GM18861 (cell line): ENCODE results near the gene MALT1.
A peak's percentile ranks its signal among the peaks of the same experiment; 100 is the strongest.
"Not testable (repeated sequence)": the region's sequence is repeated elsewhere in the genome, so short reads cannot be mapped to it uniquely, and the experiment has no call there.

Experiments
- ATAC-seq: cut with Tn5 transposase; IDR thresholded peaks from one replicate; pipeline ENCODE4 v1.9.1; 2021; ENCODE audit not compliant: unreplicated experiment

Gene MALT1

DNA sequence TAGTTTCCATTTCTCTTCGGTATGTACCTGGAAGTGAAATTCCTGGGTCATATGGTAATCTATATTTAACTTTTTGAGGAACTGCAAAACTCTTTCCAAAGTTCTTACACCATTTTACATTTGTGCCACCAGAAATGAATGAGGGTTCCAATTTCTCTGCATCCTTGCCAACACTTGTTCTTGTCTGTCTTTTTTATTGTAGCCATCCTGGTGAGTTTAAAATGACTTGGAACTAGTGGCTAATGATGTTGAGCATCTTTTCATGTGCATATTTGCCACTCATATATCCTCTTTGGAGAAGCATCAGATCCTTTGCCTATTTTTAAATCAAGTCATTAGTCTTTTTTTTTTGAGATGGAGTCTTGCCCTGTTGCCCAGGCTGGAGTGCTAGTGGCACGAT lies 59.4 kb downstream of the MALT1 start:
- no peak for ATAC-seq

GRCh38 chr18:58732471-58732870 lies 61.2 kb downstream of the MALT1 start:
- no peak for ATAC-seq

GRCh38 chr18:58733866-58734265 lies 62.6 kb downstream of the MALT1 start:
- ATAC-seq, result no peak

DNA sequence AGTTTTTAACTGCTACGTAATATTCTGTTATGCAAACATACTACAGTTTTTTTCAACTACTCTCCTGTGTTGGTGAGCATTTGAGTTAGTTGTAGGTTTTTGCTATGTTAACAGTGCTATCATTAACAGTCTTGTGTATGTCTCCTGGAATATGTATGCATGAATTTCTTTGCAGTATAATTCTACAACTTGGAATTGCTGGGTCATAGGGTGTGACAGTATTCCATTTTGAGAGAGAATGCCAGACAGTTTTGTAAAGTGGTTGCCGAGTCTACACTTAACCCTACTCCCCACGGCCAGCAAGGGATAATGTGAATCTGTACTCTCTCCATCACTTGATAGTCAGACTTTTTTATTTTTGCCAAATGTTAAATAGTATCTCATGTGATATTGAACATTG lies 67.1 kb downstream of the MALT1 start:
- ATAC-seq, result no peak

DNA sequence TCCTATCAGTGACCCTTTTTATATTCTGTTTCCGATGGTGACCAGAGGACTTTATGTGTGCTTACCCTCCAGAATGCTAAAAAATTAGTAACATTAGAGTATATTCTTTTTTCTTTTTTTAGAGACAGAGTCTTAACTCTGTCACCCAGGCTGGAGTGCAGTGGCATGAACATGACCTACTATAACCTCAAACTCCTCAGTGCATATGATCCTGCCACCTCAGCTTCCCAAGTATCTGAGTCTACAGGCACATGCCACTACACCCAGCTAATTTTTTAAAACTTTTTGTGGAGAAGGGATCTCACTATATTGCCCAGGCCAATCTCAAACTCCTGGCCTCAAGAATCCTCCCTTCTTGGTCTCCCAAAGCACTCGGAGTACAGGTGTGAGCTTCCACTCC lies 74.6 kb downstream of the MALT1 start:
- no peak for ATAC-seq

GRCh38 chr18:58748899-58749595 lies 77.8 kb downstream of the MALT1 start:
- ATAC-seq, result no peak

DNA sequence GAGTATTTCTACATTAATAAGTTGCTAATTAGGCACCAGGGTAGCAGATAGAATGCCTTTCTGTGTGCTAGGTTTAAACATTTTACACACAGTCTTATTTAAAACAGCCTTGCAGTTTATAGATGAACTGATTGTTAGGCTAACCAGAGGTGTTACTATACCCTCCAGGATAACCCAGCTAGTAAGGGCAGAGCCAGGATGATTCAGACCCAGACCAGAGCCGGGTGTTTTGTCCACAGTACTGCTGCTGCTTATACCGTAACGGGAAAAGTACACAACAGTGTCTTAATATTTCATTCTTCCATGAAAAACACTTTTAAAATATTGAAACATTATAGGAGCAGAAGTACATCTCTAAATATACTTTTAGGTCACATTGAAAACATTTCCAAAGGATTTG lies 82.7 kb downstream of the MALT1 start:
- ATAC-seq, result no peak

DNA sequence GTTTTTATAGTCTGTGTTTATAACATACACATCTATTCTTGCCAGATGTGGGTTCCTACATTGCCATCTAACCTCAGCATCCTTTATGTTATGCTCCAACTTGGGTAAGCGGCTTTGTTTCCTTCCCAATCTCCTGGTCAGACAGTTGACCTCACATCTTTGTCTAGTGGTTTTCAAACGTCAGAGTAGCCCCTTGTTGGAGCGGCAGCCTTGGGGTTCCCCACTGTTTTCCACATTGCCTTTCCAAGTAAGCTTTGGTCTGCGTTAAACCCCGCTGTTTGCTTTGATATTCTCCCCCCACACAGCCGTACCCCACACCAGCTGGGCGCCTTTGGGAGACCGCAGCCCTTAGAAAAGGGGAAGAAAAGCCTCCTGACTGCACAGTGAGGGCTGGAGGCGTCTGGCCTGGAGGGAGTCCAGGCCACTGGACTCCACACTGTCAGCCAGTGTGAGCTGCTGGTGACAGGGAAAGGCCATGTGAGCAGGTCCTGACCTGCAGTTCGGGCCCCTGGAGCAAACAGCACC lies 83.3 kb downstream of the MALT1 start:
- ATAC-seq, result no peak

- ATAC-seq, result no peak
Observed at GRCh38 chr18:58755304-58756010, 84.2 kb downstream of the MALT1 start.

- no peak for ATAC-seq
Observed at GRCh38 chr18:58756148-58756547, 84.9 kb downstream of the MALT1 start.

- no peak for ATAC-seq
Observed at GRCh38 chr18:58756596-58757240, 85.5 kb downstream of the MALT1 start.

DNA sequence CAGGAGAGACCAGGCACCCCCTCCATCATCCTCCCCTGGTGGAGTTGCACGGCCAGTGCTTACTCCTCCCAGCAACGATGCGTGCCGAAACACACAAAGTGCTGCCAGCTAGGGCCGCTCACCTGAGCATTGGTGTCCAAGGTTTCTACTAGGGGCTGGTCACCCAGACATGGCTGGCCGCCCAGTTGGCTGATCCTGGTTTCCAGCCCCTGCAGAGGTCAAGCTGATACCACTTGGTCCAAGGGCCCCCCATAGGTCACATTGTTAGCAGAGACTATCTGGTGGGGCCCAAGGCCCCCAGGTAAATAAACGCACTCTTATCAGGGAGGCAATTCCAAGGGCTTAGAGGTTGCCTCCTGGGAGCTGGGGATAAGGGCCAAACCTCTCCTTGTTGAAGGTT lies 86.1 kb downstream of the MALT1 start:
- ATAC-seq, result not testable (repeated sequence)

DNA sequence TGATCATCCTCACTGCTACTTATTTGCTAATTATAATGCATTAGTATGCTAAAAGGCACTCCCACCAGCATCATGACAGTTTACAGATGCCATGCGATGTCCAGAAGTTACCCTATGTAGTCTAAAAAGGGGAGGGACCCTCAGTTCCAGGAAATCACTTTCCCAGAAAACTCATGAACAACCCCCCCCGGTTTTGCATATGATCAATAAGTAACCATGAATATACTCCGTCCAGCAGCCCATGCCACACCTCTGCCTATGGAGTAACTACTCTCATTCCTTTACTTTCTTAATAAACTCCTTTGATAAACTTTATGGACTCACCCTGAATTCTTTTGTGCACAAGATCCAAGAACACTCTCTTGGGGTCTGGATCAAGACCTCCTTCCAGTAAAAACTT lies 86.8 kb downstream of the MALT1 start:
- no peak for ATAC-seq

- ATAC-seq, result no peak
Observed at GRCh38 chr18:58758606-58759005, 87.3 kb downstream of the MALT1 start.

GRCh38 chr18:58761241-58761969 lies 90.1 kb downstream of the MALT1 start:
- no peak for ATAC-seq

- ATAC-seq, result no peak
Observed at GRCh38 chr18:58761970-58762780, 90.9 kb downstream of the MALT1 start.

GRCh38 chr18:58762781-58763171 lies 91.5 kb downstream of the MALT1 start:
- ATAC-seq, result no peak

DNA sequence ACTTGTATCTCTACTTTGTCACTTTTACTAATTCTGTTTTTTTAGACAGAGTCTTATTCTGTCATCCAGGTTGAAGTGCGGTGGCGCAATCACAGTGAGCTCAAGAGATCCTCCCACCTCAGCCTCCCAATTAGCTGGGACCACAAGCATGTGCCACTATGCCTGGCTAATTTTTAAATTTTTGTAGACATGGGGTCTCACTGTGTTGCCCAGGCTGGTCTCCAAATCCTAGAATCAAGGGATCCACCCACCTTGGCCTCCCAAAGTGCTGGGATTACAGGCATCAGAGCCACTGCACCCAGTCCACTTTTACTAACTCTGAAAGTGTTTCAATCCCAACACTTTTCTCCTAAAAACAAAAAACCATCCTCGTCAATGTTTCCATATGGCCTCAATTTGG lies 94.9 kb downstream of the MALT1 start:
- no peak for ATAC-seq

DNA sequence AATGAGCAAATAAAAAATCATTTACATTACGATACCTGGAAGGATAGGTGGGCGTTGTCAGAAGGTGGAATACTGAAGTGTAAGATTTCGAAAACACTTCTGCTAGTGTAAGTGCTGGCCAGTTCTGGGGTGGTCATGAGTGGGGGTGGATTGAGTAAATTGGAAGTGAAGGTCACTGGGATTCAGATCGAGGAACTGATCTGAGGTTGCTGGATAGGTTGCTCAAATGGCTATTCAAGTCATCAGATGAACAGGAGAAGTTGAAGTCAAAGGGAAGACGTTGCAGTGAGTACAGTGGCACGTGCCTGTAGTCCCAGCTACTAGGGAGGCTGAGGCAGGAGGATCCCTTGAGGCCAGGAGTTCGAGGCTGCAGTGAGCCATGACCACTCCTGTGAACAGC lies 95.7 kb downstream of the MALT1 start:
- ATAC-seq, result no peak

GRCh38 chr18:58768293-58768974 lies 97.2 kb downstream of the MALT1 start:
- peak; percentile 73 for ATAC-seq
